Measurements from ENCODE around the gene SPATA32. TPM values are rescaled to one million over a fixed set of nuclear protein-coding genes. Genes with fewer than 3 reads are reported as not detected.
A peak's percentile ranks its signal among the peaks of the same experiment; 100 is the strongest.

The SPATA32 gene
- total RNA-seq, 2 experiments from 2014 or later: 0.20 to 0.27 TPM

DNA sequence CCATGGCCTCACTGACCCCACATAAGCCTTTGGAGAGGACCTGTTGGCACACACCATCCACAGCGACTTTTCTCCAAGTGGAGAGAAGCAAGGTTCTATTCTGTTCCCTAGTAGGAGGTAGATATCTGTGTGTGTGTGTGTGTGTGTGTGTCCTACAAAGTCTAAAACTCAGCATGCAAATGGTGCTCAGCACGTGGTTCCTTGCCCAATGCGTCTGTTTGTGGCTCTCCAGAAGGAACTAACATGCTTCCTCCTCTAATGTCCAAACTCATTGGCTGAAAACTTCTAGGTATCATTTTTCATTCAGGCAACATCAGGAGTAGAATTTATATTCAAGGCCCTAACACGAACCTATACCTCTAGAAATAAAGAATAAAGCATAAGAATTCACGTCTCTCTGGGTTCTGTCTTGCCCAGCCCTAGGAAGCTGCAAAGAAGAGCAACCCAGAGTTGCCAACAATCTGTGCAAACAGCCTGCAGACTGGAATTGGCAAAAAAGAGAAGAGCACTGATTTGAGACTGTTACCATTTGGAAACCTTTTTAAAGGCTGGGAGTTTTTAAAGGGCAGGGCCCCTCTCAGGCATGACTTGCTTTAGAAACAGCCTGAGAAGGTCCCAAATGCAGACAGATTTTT lies 29.4 kb upstream of the SPATA32 start:
- ChIA-PET POLR2A (interaction anchor here (1.6 kb wide), 1 partner anchor 21 kb away, joined by 3 read pairs; no protein-coding TSS in a partner anchor), CTCF (interaction anchor here (1.2 to 1.7 kb wide), 2 partner anchors 14 to 32 kb away, joined by 4 to 5 read pairs; no protein-coding TSS in a partner anchor)
- Mint-ChIP-seq H3K9me3 (no peaks in the 10 kb centered on the region), H3K27ac (peak overlapping the region; percentile 75), H3K36me3 (ENCODE audit: low read depth) (peaks cover 65% of the 10 kb centered on the region), H3K4me3 (no peak overlapping the region), H3K4me1 (ENCODE audit: low read depth) (peaks cover 45% of the 10 kb centered on the region), H3K27me3 (no peaks in the 10 kb centered on the region)
- no peak overlapping the region for H3K27ac ChIP-seq (ENCODE audit: low read depth in 1 of 2, low read length in 2 of 2)
- H3K27me3 ChIP-seq (ENCODE audit: control insufficient read depth in 1 of 2, insufficient read depth in 2 of 2, low read length in 2 of 2): no peaks in the 10 kb centered on the region
- no peak overlapping the region for H3K4me3 ChIP-seq (ENCODE audit: low read length)
- intact Hi-C loops (cut with DNase I, micrococcal nuclease): no loop called here
- TF ChIP-seq, protein P1, sequence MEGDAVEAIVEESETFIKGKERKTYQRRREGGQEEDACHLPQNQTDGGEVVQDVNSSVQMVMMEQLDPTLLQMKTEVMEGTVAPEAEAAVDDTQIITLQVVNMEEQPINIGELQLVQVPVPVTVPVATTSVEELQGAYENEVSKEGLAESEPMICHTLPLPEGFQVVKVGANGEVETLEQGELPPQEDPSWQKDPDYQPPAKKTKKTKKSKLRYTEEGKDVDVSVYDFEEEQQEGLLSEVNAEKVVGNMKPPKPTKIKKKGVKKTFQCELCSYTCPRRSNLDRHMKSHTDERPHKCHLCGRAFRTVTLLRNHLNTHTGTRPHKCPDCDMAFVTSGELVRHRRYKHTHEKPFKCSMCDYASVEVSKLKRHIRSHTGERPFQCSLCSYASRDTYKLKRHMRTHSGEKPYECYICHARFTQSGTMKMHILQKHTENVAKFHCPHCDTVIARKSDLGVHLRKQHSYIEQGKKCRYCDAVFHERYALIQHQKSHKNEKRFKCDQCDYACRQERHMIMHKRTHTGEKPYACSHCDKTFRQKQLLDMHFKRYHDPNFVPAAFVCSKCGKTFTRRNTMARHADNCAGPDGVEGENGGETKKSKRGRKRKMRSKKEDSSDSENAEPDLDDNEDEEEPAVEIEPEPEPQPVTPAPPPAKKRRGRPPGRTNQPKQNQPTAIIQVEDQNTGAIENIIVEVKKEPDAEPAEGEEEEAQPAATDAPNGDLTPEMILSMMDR (IDR thresholded peaks at IDR 0.05): no peak
- peaks cover 64% of the 10 kb centered on the region for H3K36me3 ChIP-seq (ENCODE audit: insufficient read depth, low read length)
- ATAC-seq (ENCODE audit: poor library complexity) (no peak), DNase-seq (peak in 1 of 14 experiments; percentile 29)
- no peaks in the 10 kb centered on the region for H3K9me3 ChIP-seq (ENCODE audit: control insufficient read depth in 1 of 2, insufficient read depth in 1 of 2, low read length in 2 of 2)
- peaks cover 40% of the 10 kb centered on the region for H3K4me1 ChIP-seq (ENCODE audit: insufficient read depth, low read length)

DNA sequence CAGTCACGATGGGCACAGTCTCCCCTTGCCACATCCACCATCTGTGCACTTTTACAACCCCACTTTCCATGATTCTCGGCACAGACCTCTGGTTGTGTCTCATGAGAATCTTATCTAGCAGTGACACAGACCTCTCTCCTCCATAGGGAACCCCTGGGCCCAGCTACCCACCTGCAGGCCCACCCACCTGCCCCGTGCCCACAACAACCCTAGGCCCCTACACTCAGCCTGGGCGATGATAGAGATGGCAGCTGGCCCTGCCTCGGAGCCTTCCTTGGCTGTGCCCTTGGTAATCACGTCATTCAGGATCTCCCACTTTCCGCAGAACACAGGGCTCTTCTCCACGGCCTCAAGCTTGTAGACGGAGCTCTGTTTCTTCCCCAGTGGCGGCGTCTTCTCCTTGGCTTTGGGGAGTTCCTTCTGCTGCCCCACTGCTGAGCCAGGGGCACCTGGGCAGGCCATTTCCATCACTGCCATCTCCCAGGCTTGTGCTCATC lies 28.4 kb upstream of the SPATA32 start:
- POLR2A ChIA-PET: interaction anchor here (0.5 to 1.6 kb wide), 2 partner anchors 22 to 139 kb away, joined by 3 read pairs; no protein-coding TSS in a partner anchor
- no peaks in the 10 kb centered on the region for H3K27me3 Mint-ChIP-seq
- Histone ChIP-seq H3K36me3 (ENCODE audit: insufficient read depth, low read length) (peaks cover 68% of the 10 kb centered on the region), H3K4me3 (ENCODE audit: low read length) (no peak overlapping the region), H3K27ac (ENCODE audit: low read depth in 1 of 2, low read length in 2 of 2) (no peak overlapping the region), H3K4me1 (ENCODE audit: insufficient read depth, low read length) (peaks cover 30% of the 10 kb centered on the region), H3K27me3 (ENCODE audit: control insufficient read depth in 1 of 2, insufficient read depth in 2 of 2, low read length in 2 of 2) (no peaks in the 10 kb centered on the region), H3K9me3 (ENCODE audit: control insufficient read depth in 1 of 2, insufficient read depth in 1 of 2, low read length in 2 of 2) (no peaks in the 10 kb centered on the region)
- H3K4me3 Mint-ChIP-seq: no peak overlapping the region
- DNase-seq (no peak), ATAC-seq (ENCODE audit: poor library complexity) (no peak)
- H3K36me3 Mint-ChIP-seq (ENCODE audit: low read depth): peaks cover 70% of the 10 kb centered on the region
- TF ChIP-seq, protein P1 (IDR thresholded peaks at IDR 0.05): no peak
- H3K27ac Mint-ChIP-seq: peak overlapping the region; percentile 75
- no peaks in the 10 kb centered on the region for H3K9me3 Mint-ChIP-seq
- CTCF ChIA-PET: interaction anchor here (1.0 kb wide), 1 partner anchor 13 kb away, joined by 3 read pairs; no protein-coding TSS in a partner anchor
- intact Hi-C loops (cut with DNase I, micrococcal nuclease): no loop called here
- H3K4me1 Mint-ChIP-seq (ENCODE audit: low read depth): peaks cover 35% of the 10 kb centered on the region

DNA sequence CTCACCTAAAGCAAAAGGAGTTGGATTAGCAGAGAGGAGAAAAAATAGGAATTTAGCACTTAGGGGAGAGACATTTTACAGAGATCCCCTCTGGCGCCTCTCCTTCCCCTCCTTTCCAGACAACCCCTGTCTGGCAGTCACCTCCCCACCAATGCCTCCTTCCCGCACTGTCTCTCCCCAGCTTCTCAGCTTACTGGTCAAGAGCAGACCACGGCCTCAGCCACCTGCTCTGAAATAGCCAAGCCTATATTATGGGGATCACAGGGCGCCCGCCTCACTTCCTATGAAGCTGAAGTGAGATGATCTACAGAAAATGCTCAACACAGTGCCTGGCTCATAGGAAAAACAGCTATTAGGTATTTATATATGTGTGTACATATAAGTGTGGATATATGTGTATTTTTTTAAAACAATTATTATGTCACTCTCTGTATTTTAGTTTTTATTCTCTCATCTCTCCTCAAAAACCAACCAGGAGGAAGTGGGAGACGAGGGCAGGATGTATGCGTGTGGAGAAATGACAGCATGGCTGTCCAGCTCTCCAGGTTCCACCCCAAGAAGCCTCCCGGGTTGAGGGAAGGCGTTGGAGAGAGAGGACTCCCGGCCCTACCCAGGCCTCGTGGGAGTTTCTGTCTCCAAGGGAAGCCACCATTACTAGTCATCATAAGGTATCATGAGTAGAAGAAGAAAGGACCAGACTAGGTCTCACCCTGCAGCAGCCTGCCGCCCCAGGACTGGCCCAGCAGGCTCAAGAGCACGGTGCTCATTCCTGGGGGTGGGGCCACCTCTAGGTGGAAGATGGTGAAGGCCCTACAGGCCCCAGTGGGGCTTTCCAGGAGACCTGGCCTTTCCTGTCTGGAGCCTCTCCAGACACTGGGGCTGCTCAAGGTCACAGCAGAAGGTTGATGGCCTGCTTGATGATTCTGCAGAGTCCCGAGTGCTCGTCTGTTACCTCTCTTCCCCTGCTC lies 27.7 kb upstream of the SPATA32 start:
- Mint-ChIP-seq H3K4me1 (ENCODE audit: low read depth) (peaks cover 29% of the 10 kb centered on the region), H3K27ac (peak overlapping the region; percentile 49), H3K9me3 (no peaks in the 10 kb centered on the region), H3K4me3 (no peak overlapping the region), H3K36me3 (ENCODE audit: low read depth) (peaks cover 76% of the 10 kb centered on the region), H3K27me3 (no peaks in the 10 kb centered on the region)
- no peaks in the 10 kb centered on the region for H3K9me3 ChIP-seq (ENCODE audit: control insufficient read depth in 1 of 2, insufficient read depth in 1 of 2, low read length in 2 of 2)
- ChIA-PET POLR2A (no interaction called here), CTCF (interaction anchor here (1.0 to 3.2 kb wide), 2 partner anchors 12 kb away, joined by 3 to 10 read pairs; no protein-coding TSS in a partner anchor)
- no peak for DNase-seq
- H3K27ac ChIP-seq (ENCODE audit: low read depth in 1 of 2, low read length in 2 of 2): no peak overlapping the region
- peaks cover 26% of the 10 kb centered on the region for H3K4me1 ChIP-seq (ENCODE audit: insufficient read depth, low read length)
- no peak overlapping the region for H3K4me3 ChIP-seq (ENCODE audit: low read length)
- ATAC-seq (ENCODE audit: poor library complexity): no peak
- TF ChIP-seq, protein P1 (IDR thresholded peaks at IDR 0.05): no peak
- intact Hi-C loops (cut with DNase I, micrococcal nuclease): no loop called here
- H3K27me3 ChIP-seq (ENCODE audit: control insufficient read depth in 1 of 2, insufficient read depth in 2 of 2, low read length in 2 of 2): no peaks in the 10 kb centered on the region
- peaks cover 68% of the 10 kb centered on the region for H3K36me3 ChIP-seq (ENCODE audit: insufficient read depth, low read length)

Data from CD4-positive, alpha-beta T cell (primary cell).